Mesothelial cell of epicardium (in vitro differentiated cells): ENCODE results near the gene FAM181A. TPM values are rescaled to one million over a fixed set of nuclear protein-coding genes. Genes with fewer than 3 reads are reported as not detected.

Source experiments
- DNase-seq, 2 experiments: peaks; one replicate each; pipeline ENCODE4 v3.0.0; 2021; ENCODE audit warnings: low spot score in 2 of 2; ENCODE audit not compliant: unreplicated experiment in 2 of 2
- H3K27ac Mint-ChIP-seq: 2 replicates; pipeline ENCODE4 v1.8.0; 2021; ENCODE audit warnings: mixed read lengths
- H3K27me3 Mint-ChIP-seq: 2 replicates; pipeline ENCODE4 v1.8.0; 2021; ENCODE audit warnings: low read depth, mixed read lengths
- H3K36me3 Mint-ChIP-seq: 2 replicates; pipeline ENCODE4 v1.8.0; 2021; ENCODE audit warnings: mixed read lengths
- H3K4me1 Mint-ChIP-seq: 2 replicates; pipeline ENCODE4 v1.8.0; 2021; ENCODE audit warnings: mixed read lengths
- H3K4me3 Mint-ChIP-seq: 2 replicates; pipeline ENCODE4 v1.8.0; 2021; ENCODE audit warnings: mild to moderate bottlenecking, moderate library complexity, mixed read lengths
- H3K9me3 Mint-ChIP-seq: 2 replicates; pipeline ENCODE4 v1.8.0; 2021; ENCODE audit warnings: mixed read lengths
- CTCF ChIP-seq: fragments of 200-600 bp; sonication (generic); IDR thresholded peaks from one replicate; pipeline ENCODE4 v1.5.0; 2021; ENCODE audit warnings: antibody characterized with exemption; ENCODE audit not compliant: unreplicated experiment
- total RNA-seq: library from RNA; stranded (reverse); gene quantifications from 3 replicates; pipeline ENCODE4 v1.2.1, GENCODE V29; 2021

FAM181A gene
- total RNA-seq, 1 donor from 2014 or later, result not detected

GRCh38 chr14:93953739-93954515, 26.8 kb downstream of the FAM181A start:
- no peak for TF ChIP-seq CTCF
- Mint-ChIP-seq H3K9me3 (no peaks in the 10 kb centered on the region), H3K4me3 (no peak overlapping the region), H3K4me1 (peaks cover 6% of the 10 kb centered on the region), H3K36me3 (no peaks in the 10 kb centered on the region), H3K27me3 (no peaks in the 10 kb centered on the region), H3K27ac (no peak overlapping the region)
- no peak for DNase-seq

DNA sequence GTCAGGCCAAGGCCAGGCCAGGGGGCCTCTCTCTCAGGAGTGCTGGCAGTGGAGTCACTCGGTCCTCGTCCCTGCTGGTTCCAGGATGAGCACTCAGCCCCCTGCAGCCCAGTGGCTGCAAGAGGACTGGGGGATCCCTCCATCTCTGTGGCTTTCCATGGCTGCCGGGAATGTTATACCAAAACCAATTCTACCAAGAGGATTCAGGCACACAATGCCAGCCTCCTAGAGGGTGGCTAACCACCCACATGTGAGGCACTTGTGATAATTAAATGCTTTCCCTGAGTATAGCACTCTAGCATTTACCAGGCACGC, 27.3 kb downstream of the FAM181A start:
- no peaks in the 10 kb centered on the region for H3K36me3 Mint-ChIP-seq
- TF ChIP-seq CTCF, result no peak
- no peaks in the 10 kb centered on the region for H3K27me3 Mint-ChIP-seq

DNA sequence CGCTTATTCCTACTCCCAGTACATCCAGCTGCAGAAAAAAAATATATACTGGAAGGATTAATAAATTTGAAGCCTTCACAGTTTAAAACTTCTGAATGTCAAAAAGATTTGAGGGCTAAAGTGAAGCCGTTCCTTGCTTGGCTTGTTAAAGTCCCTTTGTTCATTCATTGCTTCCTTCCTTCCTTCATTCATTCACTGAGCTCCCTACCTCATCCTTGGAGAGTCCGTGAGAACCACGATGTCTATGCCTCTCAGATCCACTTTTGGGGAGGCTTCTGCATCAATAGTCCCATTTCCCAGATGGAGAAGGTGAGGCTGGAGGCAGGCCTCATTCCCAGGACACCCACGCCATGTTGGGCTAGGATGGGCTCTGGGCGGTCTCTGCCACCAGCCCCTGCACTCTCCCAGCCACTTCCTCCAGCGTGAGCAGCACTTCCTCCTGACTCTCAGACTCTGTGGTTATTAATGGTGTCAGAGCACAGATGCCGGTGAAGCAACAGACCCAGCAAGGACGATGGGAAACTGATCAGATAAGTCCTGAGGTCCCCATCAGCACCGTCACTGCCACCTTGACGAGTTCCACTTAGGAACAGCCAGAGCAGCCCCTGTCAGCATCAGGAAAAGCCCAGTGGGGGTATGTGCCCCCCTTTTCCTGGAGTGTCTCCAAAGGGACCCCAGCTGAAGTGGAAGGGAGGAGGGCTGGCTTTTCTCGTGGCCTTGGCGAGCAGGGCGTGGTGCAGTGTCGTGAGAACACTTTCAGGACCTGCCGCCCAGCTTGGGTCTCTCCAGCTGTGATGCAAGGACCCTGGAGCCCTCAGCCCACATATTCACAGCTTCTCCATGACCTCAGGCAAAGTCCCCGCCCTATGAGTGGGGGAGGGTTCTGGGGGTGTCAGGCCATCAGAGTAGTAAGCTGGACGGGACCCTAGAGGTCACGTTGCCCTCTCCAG, 28.0 kb downstream of the FAM181A start:
- H3K27ac Mint-ChIP-seq, result no peak overlapping the region
- no peak for TF ChIP-seq CTCF
- no peaks in the 10 kb centered on the region for H3K36me3 Mint-ChIP-seq
- H3K4me1 Mint-ChIP-seq, result peaks cover 17% of the 10 kb centered on the region
- H3K27me3 Mint-ChIP-seq, result no peaks in the 10 kb centered on the region
- H3K9me3 Mint-ChIP-seq, result no peaks in the 10 kb centered on the region
- no peak for DNase-seq
- H3K4me3 Mint-ChIP-seq, result no peak overlapping the region

More for the DNA sequence above, 27.3 kb downstream of the FAM181A start:
- DNase-seq, result no peak
- no peaks in the 10 kb centered on the region for H3K9me3 Mint-ChIP-seq
- peaks cover 12% of the 10 kb centered on the region for H3K4me1 Mint-ChIP-seq
- H3K4me3 Mint-ChIP-seq, result no peak overlapping the region
- H3K27ac Mint-ChIP-seq, result no peak overlapping the region

- Mint-ChIP-seq H3K4me3 (no peak overlapping the region), H3K36me3 (no peaks in the 10 kb centered on the region)
Measured at GRCh38 chr14:93955850-93956481, 28.8 kb downstream of the FAM181A start.

More at GRCh38 chr14:93955850-93956481, 28.8 kb downstream of the FAM181A start:
- H3K9me3 Mint-ChIP-seq, result no peaks in the 10 kb centered on the region
- H3K27me3 Mint-ChIP-seq, result no peaks in the 10 kb centered on the region
- no peak for TF ChIP-seq CTCF
- DNase-seq, result no peak
- H3K4me1 Mint-ChIP-seq, result peaks cover 20% of the 10 kb centered on the region
- no peak overlapping the region for H3K27ac Mint-ChIP-seq
